ENCODE results near the gene PRKAA2.

- TF ChIP-seq CTCF (conservative IDR thresholded peaks at IDR 0.05; ENCODE audit: low read length), result no peak
- no peak for TF ChIP-seq EZH2phosphoT487 (IDR thresholded peaks at IDR 0.05; ENCODE audit: borderline replicate concordance, low read depth, low read length)
Observed at GRCh38 chr1:56660293-56660692, 15.2 kb downstream of the PRKAA2 start.

All from OCI-LY7 (cell line).